VCaP (cell line): Measurements from ENCODE around the gene AMPD1.

Experiments used
- H3K27ac ChIP-seq: fragments of 450-650 bp; 2 replicates; pipeline ENCODE4 v1.5.1; 2017
- CTCF ChIP-seq: fragments of 450-650 bp; conservative IDR thresholded peaks from 2 replicates; pipeline ENCODE4 v1.5.1; 2017; ENCODE audit warnings: mild to moderate bottlenecking, moderate library complexity

AMPD1 gene

GRCh38 chr1:114700036-114700600 is 4.8 kb upstream of the AMPD1 start:
- no peak for TF ChIP-seq CTCF
- no peak overlapping the region for H3K27ac ChIP-seq

DNA sequence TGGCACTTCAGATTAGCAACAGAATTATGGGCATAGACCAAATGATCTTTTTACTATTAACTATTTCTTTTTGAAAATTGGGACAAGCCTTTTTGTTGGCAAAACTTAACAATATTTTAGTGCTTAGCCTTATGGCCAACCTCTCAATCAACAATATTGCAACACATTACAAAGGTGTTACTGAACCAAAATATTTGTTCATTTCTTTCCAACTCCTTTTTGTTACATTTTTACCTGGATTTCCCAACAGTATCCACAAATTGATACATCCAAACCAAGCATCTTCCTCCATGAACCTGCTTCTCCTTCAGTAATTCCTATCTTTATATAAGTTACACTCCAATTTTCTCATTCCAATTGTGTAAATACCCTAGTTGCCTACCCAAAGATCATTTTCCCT is 1.5 kb upstream of the AMPD1 start:
- H3K27ac ChIP-seq = no peak overlapping the region
- no peak for TF ChIP-seq CTCF

DNA sequence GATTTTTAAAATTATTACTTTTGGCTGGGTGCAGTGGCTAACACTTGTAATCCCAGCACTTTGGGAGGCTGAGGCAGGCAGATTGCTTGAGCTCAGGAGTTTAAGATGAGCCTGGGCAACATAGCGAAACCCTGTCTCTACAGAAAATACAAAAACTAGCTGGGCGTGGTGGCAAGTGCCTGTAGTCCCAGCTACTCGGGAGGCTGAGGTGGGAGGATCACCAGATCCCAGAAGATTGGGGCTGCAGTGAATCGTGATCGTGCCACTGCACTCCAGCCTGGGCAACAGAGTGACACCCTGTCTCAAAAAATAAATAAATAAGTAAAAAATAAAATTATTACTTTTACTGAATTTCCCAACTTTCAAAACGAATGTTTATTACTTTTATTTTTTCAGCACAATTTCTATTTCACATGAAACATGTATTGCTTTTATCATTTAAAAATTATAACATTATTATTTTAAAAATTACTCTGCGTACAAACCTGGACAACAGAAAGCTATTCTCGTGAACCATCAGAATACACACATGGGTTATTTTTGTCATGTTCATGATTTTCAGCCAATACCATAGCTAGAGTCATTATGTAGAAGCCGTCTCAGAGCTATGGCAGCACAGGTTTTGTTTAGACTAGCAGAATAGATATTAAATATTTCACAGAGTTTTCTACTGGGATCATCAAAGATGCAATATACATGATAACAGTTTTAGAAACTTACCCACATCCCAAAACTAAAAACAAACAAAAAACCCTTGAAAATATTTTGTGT is 621 bp downstream of the AMPD1 start:
- H3K27ac ChIP-seq = no peak overlapping the region
- TF ChIP-seq CTCF = no peak

DNA sequence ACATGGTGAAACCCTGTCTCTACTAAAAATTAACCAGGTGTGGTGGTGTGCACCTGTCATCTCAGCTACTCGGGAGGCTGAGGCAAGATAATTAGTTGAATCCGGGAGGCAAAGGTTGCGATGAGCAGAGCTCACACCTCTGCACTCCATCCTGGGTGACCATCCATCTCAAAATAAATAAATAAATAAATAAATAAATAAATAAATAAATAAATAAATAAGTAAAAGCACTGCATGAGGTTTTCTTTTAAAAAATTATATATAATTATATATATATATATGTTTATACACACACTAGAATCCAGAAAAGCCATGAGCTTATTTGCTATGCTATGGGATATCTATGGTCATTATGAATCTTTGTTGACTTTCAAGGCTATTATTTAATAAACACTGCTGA is 2.4 kb downstream of the AMPD1 start:
- no peak for TF ChIP-seq CTCF
- H3K27ac ChIP-seq = no peak overlapping the region

- no peak for TF ChIP-seq CTCF
- H3K27ac ChIP-seq = no peak overlapping the region
These were observed 4.3 kb downstream of the AMPD1 start for GRCh38 chr1:114691061-114691460.

DNA sequence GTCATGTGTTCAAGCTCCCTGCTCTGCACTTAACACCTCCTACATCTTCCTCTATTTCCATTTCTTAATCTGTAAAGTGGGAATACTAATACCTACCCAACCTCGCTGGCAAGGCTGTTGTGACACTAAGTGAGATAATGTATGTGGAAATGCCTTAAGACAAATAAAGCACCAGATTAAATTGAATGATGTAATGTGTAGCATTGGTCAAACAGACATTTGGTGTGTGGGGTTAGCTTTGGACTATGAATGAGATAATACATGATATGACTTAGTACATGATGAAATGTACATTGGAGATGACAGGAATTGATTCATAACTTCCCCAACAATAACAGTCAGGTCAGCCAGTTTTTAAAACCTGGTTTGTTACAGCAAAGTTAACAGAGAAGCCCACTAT is 5.2 kb downstream of the AMPD1 start:
- no peak for TF ChIP-seq CTCF
- no peak overlapping the region for H3K27ac ChIP-seq

- no peak for TF ChIP-seq CTCF
- no peak overlapping the region for H3K27ac ChIP-seq
These were observed 6.8 kb downstream of the AMPD1 start for GRCh38 chr1:114688526-114688925.
